ENCODE measurements around the gene DMGDH.
"Not testable (repeated sequence)": the region's sequence is repeated elsewhere in the genome, so short reads cannot be mapped to it uniquely, and the experiment has no call there.

The DMGDH gene

GRCh38 chr5:78985116-78985724, 84.3 kb downstream of the DMGDH start, which contains the start of gene ARSB:
Gene ARSB, minus strand, starts transcription at chr5:78985310. Its CDS starts 62 bp downstream, at chr5:78985248.
- Mint-ChIP-seq H3K27ac (peak within 1 kb of the TSS; percentile 99), H3K27me3 (no peaks in the 10 kb centered on the region), H3K36me3 (no peaks in the 10 kb centered on the region), H3K4me1 (peaks cover 16 to 52% of the 10 kb centered on the region in 2 donors), H3K9me3 (no peaks in the 10 kb centered on the region), H3K4me3 (peak within 1 kb of the TSS; percentile 90 to 91)
- ATAC-seq (replicated peaks) (peak; percentile 75), DNase-seq (peak; percentile 75)

DNA sequence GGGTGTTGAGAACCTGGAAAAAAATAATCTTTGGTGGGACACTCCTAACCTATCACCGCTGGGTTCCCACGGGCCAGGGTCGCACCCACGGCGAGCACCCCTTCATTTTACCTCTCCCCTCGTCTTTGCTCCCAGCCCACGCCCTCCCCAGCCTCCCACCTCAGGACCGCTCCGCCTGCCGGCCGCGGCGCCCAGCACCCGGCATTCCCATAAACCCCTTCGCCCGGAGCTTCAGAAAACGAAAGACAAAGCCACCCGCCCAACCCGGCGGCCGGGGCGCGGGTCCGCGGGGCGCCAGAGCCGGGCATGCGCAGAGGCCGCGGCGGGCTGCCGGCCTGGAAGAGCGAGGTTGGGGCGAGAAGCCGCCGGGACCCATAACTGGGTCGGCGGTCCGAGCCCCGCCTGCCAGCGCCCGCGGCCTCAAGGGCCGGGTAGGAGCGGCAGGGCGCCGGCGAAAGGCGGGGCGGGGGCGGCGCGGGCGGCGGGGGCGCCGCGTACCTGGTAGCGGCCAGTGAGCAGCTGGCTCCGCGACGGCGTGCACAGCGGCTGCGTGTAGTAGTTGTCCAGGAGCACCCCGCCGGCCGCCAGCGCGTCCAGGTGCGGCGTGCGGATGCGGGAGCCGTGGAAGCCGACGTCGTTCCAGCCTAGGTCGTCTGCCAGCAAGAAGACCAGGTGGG, 84.9 kb downstream of the DMGDH start:
- peak; percentile 81 for DNase-seq

GRCh38 chr5:78983601-78984438, 85.7 kb downstream of the DMGDH start:
- Mint-ChIP-seq H3K4me3 (peak overlapping the region; percentile 90 to 91), H3K27me3 (no peaks in the 10 kb centered on the region), H3K4me1 (peaks cover 25 to 66% of the 10 kb centered on the region in 2 donors), H3K36me3 (peaks cover 8 to 10% of the 10 kb centered on the region in 2 donors), H3K27ac (peak overlapping the region; percentile 97), H3K9me3 (peaks cover 2 to 5% of the 10 kb centered on the region in 2 donors)
- DNase-seq (no peak), ATAC-seq (replicated peaks) (no peak)

More for the DNA sequence above, 84.9 kb downstream of the DMGDH start:
- peaks cover 3% of the 10 kb centered on the region in 2 donors for H3K36me3 Mint-ChIP-seq
- peak; percentile 47 to 54 for ATAC-seq (replicated peaks)
- H3K27me3 Mint-ChIP-seq: no peaks in the 10 kb centered on the region
- peaks cover 20 to 58% of the 10 kb centered on the region in 2 donors for H3K4me1 Mint-ChIP-seq
- H3K27ac Mint-ChIP-seq: peak overlapping the region; percentile 97
- H3K9me3 Mint-ChIP-seq: peaks cover 2 to 3% of the 10 kb centered on the region in 2 donors
- peak overlapping the region; percentile 90 to 91 for H3K4me3 Mint-ChIP-seq

DNA sequence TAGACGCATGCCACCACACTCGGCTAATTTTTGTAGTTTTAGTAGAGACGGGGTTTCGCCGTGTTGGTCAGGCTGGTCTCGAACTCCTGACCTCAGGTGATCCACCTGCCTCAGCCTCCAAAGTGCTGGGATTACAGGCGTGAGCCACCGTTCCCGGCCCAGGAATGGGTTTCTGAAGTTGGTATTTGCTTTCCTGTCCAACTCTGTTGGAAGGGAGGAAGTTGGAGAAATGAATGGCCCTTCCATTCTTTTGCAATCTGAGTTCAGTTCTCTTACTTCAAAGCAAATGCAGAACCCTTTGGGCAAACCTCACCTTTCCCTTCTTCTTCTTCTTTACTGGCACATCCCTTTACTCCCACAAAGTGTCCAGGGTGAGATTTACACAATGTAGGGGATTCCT, 86.3 kb downstream of the DMGDH start:
- peaks cover 21 to 64% of the 10 kb centered on the region in 2 donors for H3K4me1 Mint-ChIP-seq
- not testable (repeated sequence) for DNase-seq; H3K27me3 Mint-ChIP-seq; H3K9me3 Mint-ChIP-seq; ATAC-seq (replicated peaks)
- peak overlapping the region; percentile 90 to 91 for H3K4me3 Mint-ChIP-seq
- H3K36me3 Mint-ChIP-seq: peaks cover 8 to 11% of the 10 kb centered on the region in 2 donors
- peak overlapping the region; percentile 97 for H3K27ac Mint-ChIP-seq

GRCh38 chr5:78979909-78980308, 89.6 kb downstream of the DMGDH start:
- H3K36me3 Mint-ChIP-seq: peaks cover 13 to 26% of the 10 kb centered on the region in 2 donors
- peak overlapping the region; percentile 65 for H3K27ac Mint-ChIP-seq
- H3K4me1 Mint-ChIP-seq: peaks cover 30 to 66% of the 10 kb centered on the region in 2 donors
- H3K9me3 Mint-ChIP-seq: peaks cover 5 to 8% of the 10 kb centered on the region in 2 donors
- no peak for DNase-seq
- no peaks in the 10 kb centered on the region for H3K27me3 Mint-ChIP-seq
- ATAC-seq (replicated peaks): peak; percentile 26 to 30
- H3K4me3 Mint-ChIP-seq: no peak overlapping the region

DNA sequence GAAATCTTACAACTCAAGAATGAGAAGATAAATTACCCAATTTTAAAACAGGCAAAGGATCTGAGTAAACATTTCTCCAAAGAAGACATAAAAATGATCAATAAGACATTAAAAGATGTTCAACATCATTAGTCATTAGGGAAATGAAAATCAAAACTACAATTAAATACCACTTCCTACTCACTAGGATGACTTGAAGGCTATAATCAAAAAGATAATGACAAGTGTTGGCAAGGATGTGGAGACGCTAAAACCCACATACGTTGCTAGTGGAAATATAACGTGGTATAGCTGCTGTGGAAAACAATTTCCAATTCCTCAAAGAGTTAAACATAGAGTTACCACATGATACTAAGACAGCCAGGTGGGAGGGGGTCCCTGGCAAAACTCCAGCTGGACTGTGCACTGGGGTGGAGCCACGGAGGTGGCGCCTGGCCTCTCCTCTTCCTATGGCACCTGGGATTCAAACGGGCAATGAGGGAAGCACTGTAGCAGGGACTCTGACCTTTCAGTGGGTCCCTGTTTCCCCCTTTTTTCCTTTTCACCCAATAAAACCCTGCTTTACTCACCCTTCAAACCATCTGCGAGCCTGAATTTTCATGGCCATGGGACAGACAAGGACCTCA, 90.2 kb downstream of the DMGDH start:
- Mint-ChIP-seq H3K4me1 (peaks cover 32 to 73% of the 10 kb centered on the region in 2 donors), H3K9me3 (peaks cover 5 to 8% of the 10 kb centered on the region in 2 donors), H3K27me3 (no peaks in the 10 kb centered on the region), H3K36me3 (peaks cover 13 to 28% of the 10 kb centered on the region in 2 donors), H3K27ac (peak overlapping the region; percentile 65), H3K4me3 (peak overlapping the region in 1 of 2 donors; percentile 17)
- DNase-seq (no peak), ATAC-seq (replicated peaks) (no peak)

DNA sequence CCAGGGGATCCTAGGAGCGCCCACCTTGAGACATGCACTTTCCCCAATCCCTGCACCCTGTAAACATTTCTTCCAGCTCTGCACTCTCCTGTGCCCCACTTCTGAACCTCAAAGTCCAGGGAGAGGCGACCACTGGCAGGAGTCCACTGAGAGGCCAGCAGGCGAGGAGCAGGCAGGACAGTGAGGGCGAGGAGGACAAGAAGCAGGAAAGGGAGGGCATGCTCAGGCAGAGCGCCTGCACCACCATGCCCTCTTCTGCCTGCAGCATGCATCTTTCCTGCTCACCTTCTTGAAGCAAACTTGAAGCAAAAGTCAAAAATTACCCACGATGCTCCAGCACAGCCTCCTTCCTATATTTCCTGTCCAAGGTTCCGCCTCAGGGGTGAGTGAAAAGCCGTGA, 94.4 kb downstream of the DMGDH start:
- no peak for ATAC-seq (replicated peaks)
- H3K36me3 Mint-ChIP-seq: peaks cover 13 to 28% of the 10 kb centered on the region in 2 donors
- H3K9me3 Mint-ChIP-seq: peaks cover 5 to 8% of the 10 kb centered on the region in 2 donors
- no peak for DNase-seq
- H3K27ac Mint-ChIP-seq: no peak overlapping the region
- peaks cover 32 to 59% of the 10 kb centered on the region in 2 donors for H3K4me1 Mint-ChIP-seq
- H3K4me3 Mint-ChIP-seq: no peak overlapping the region
- no peaks in the 10 kb centered on the region for H3K27me3 Mint-ChIP-seq

DNA sequence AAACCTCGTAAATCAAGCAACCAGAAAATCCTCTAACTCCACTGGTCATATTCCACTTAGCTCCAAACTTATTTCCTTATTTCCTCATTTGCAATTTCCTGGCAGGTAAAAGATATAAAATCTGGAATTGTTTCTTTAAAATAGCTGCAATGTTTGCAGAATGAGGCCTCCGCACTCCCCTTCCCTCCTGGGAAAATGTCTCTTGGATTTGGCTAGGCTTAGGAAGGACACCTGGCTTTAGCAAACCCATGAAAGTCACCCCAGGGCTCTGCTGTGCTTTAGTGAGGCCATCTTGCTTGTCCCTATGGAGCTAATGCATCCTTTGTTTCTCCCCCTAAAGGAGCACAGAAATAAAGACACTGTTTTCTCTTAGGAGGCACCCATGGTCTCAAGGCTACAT, 94.9 kb downstream of the DMGDH start:
- DNase-seq (no peak), ATAC-seq (replicated peaks) (no peak)
- H3K36me3 Mint-ChIP-seq: peaks cover 10 to 26% of the 10 kb centered on the region in 2 donors
- H3K9me3 Mint-ChIP-seq: peaks cover 4 to 5% of the 10 kb centered on the region in 2 donors
- H3K27ac Mint-ChIP-seq: no peak overlapping the region
- no peak overlapping the region for H3K4me3 Mint-ChIP-seq
- no peaks in the 10 kb centered on the region for H3K27me3 Mint-ChIP-seq
- peaks cover 29 to 54% of the 10 kb centered on the region in 2 donors for H3K4me1 Mint-ChIP-seq

GRCh38 chr5:78974011-78974410, 95.5 kb downstream of the DMGDH start:
- peaks cover 3 to 4% of the 10 kb centered on the region in 2 donors for H3K9me3 Mint-ChIP-seq
- H3K36me3 Mint-ChIP-seq: peaks cover 4 to 20% of the 10 kb centered on the region in 2 donors
- DNase-seq: no peak
- H3K27ac Mint-ChIP-seq: no peak overlapping the region
- no peaks in the 10 kb centered on the region for H3K27me3 Mint-ChIP-seq
- H3K4me1 Mint-ChIP-seq: peaks cover 24 to 49% of the 10 kb centered on the region in 2 donors
- ATAC-seq (replicated peaks): no peak
- H3K4me3 Mint-ChIP-seq: no peak overlapping the region

GRCh38 chr5:78972654-78973428, 96.6 kb downstream of the DMGDH start:
- H3K9me3 Mint-ChIP-seq: peaks cover 3 to 4% of the 10 kb centered on the region in 2 donors
- ATAC-seq (replicated peaks) (peak in 1 of 2 donors; percentile 34), DNase-seq (no peak)
- peaks cover 24 to 39% of the 10 kb centered on the region in 2 donors for H3K4me1 Mint-ChIP-seq
- no peak overlapping the region for H3K4me3 Mint-ChIP-seq
- H3K27me3 Mint-ChIP-seq: no peaks in the 10 kb centered on the region
- H3K27ac Mint-ChIP-seq: no peak overlapping the region
- H3K36me3 Mint-ChIP-seq: peaks cover 4 to 17% of the 10 kb centered on the region in 2 donors

- peaks cover 0 to 14% of the 10 kb centered on the region in 2 donors for H3K36me3 Mint-ChIP-seq
- H3K27me3 Mint-ChIP-seq: no peaks in the 10 kb centered on the region
- ATAC-seq (replicated peaks): no peak
- peaks cover 19 to 31% of the 10 kb centered on the region in 2 donors for H3K4me1 Mint-ChIP-seq
- no peak overlapping the region for H3K4me3 Mint-ChIP-seq
- H3K27ac Mint-ChIP-seq: no peak overlapping the region
- H3K9me3 Mint-ChIP-seq: no peaks in the 10 kb centered on the region
- no peak for DNase-seq
Measured at GRCh38 chr5:78971998-78972397, 97.5 kb downstream of the DMGDH start.

- no peak overlapping the region for H3K4me3 Mint-ChIP-seq
- H3K4me1 Mint-ChIP-seq: peaks cover 10 to 13% of the 10 kb centered on the region in 2 donors
- peaks cover 4 to 13% of the 10 kb centered on the region in 2 donors for H3K36me3 Mint-ChIP-seq
- DNase-seq (no peak), ATAC-seq (replicated peaks) (no peak)
- H3K9me3 Mint-ChIP-seq: no peaks in the 10 kb centered on the region
- H3K27ac Mint-ChIP-seq: no peak overlapping the region
- no peaks in the 10 kb centered on the region for H3K27me3 Mint-ChIP-seq
Measured at GRCh38 chr5:78968781-78969180, 100.7 kb downstream of the DMGDH start.

GRCh38 chr5:78964889-78965288, 104.6 kb downstream of the DMGDH start:
- H3K27ac Mint-ChIP-seq: no peak overlapping the region
- H3K4me1 Mint-ChIP-seq: no peaks in the 10 kb centered on the region
- ATAC-seq (replicated peaks) (peak; percentile 82), DNase-seq (no peak)
- no peaks in the 10 kb centered on the region for H3K27me3 Mint-ChIP-seq
- no peak overlapping the region for H3K4me3 Mint-ChIP-seq
- H3K36me3 Mint-ChIP-seq: peaks cover 13 to 25% of the 10 kb centered on the region in 2 donors
- H3K9me3 Mint-ChIP-seq: no peaks in the 10 kb centered on the region

Data from stimulated activated naive B cell treated with anti-CD40 and anti-IgM and Interleukin-4, amounts not matched to agents 10 μg/mL and 1 μg/mL and 100 μg/mL, for 72 hours (primary cell).